Osteocyte (in vitro differentiated cells): ENCODE results near the gene CTSL. TPM values are rescaled to one million over a fixed set of nuclear protein-coding genes. Genes with fewer than 3 reads are reported as not detected.

Experiments
- DNase-seq: peaks from one replicate; pipeline ENCODE4 v3.0.0; 2021; ENCODE audit warnings: mixed read lengths; ENCODE audit not compliant: unreplicated experiment; ENCODE audit errors: extremely low spot score
- H3K27ac Mint-ChIP-seq: one replicate; pipeline ENCODE4 v1.8.0; 2021; ENCODE audit warnings: mild to moderate bottlenecking, mixed read lengths; ENCODE audit not compliant: unreplicated experiment
- H3K27me3 Mint-ChIP-seq: one replicate; pipeline ENCODE4 v1.8.0; 2021; ENCODE audit warnings: mixed read lengths; ENCODE audit not compliant: unreplicated experiment
- H3K36me3 Mint-ChIP-seq: one replicate; pipeline ENCODE4 v1.8.0; 2021; ENCODE audit warnings: mixed read lengths; ENCODE audit not compliant: unreplicated experiment
- H3K4me1 Mint-ChIP-seq: one replicate; pipeline ENCODE4 v1.8.0; 2021; ENCODE audit warnings: mixed read lengths; ENCODE audit not compliant: unreplicated experiment
- H3K4me3 Mint-ChIP-seq: one replicate; pipeline ENCODE4 v1.8.0; 2021; ENCODE audit warnings: mild to moderate bottlenecking, moderate library complexity, mixed read lengths; ENCODE audit not compliant: unreplicated experiment
- H3K9me3 Mint-ChIP-seq: one replicate; pipeline ENCODE4 v1.8.0; 2021; ENCODE audit warnings: mixed read lengths; ENCODE audit not compliant: unreplicated experiment
- CTCF ChIP-seq: fragments of 200-600 bp; sonication (generic); IDR thresholded peaks from 2 replicates; pipeline ENCODE4 v1.5.0; 2021; ENCODE audit warnings: antibody characterized with exemption, mild to moderate bottlenecking, moderate library complexity
- total RNA-seq: library from RNA; stranded (reverse); gene quantifications from 2 replicates; pipeline ENCODE4 v1.2.1, GENCODE V29; 2021

CTSL gene
- total RNA-seq, 1 donor from 2014 or later: 264 TPM

- peaks cover 41% of the 10 kb centered on the region for H3K36me3 Mint-ChIP-seq
- H3K27ac Mint-ChIP-seq: no peak overlapping the region
- H3K4me1 Mint-ChIP-seq: peaks cover 24% of the 10 kb centered on the region
- TF ChIP-seq CTCF: no peak
- no peaks in the 10 kb centered on the region for H3K9me3 Mint-ChIP-seq
- no peak for DNase-seq
- H3K27me3 Mint-ChIP-seq: peaks cover 19% of the 10 kb centered on the region
- no peak overlapping the region for H3K4me3 Mint-ChIP-seq
These were observed 6.8 kb downstream of the CTSL start for GRCh38 chr9:87732756-87733155.

GRCh38 chr9:87733273-87734052 is 7.5 kb downstream of the CTSL start:
- Mint-ChIP-seq H3K9me3 (no peaks in the 10 kb centered on the region), H3K27me3 (peaks cover 23% of the 10 kb centered on the region), H3K4me3 (no peak overlapping the region), H3K27ac (no peak overlapping the region), H3K36me3 (peaks cover 35% of the 10 kb centered on the region), H3K4me1 (peaks cover 17% of the 10 kb centered on the region)
- DNase-seq: no peak
- TF ChIP-seq CTCF: no peak

- Mint-ChIP-seq H3K4me3 (no peak overlapping the region), H3K27me3 (peaks cover 23% of the 10 kb centered on the region), H3K27ac (no peak overlapping the region), H3K9me3 (no peaks in the 10 kb centered on the region), H3K36me3 (peaks cover 29% of the 10 kb centered on the region), H3K4me1 (peaks cover 10% of the 10 kb centered on the region)
- no peak for DNase-seq
- no peak for TF ChIP-seq CTCF
These were observed 8.2 kb downstream of the CTSL start for GRCh38 chr9:87734106-87734505.

- Mint-ChIP-seq H3K9me3 (peaks cover 10% of the 10 kb centered on the region), H3K27me3 (peaks cover 39% of the 10 kb centered on the region), H3K4me3 (no peak overlapping the region), H3K36me3 (no peaks in the 10 kb centered on the region), H3K27ac (no peak overlapping the region), H3K4me1 (no peaks in the 10 kb centered on the region)
- no peak for DNase-seq
- TF ChIP-seq CTCF: no peak
These were observed 13.6 kb downstream of the CTSL start for GRCh38 chr9:87739546-87739945.

GRCh38 chr9:87740209-87740608 is 14.3 kb downstream of the CTSL start:
- no peak overlapping the region for H3K4me3 Mint-ChIP-seq
- peaks cover 10% of the 10 kb centered on the region for H3K9me3 Mint-ChIP-seq
- H3K27me3 Mint-ChIP-seq: peaks cover 38% of the 10 kb centered on the region
- no peaks in the 10 kb centered on the region for H3K4me1 Mint-ChIP-seq
- H3K36me3 Mint-ChIP-seq: no peaks in the 10 kb centered on the region
- no peak for TF ChIP-seq CTCF
- no peak for DNase-seq
- no peak overlapping the region for H3K27ac Mint-ChIP-seq
